ACC112 (cell line): Measurements from ENCODE around the gene NTN4.

ENCODE experiments used
- H2AFZ ChIP-seq: fragments of 200-600 bp; sonication (generic); one replicate; pipeline ENCODE4 v1.6.0; 2017; ENCODE audit warnings: antibody characterized with exemption, low read length; ENCODE audit not compliant: unreplicated experiment
- H3K27ac ChIP-seq: fragments of 200-600 bp; sonication (generic); 2 replicates; pipeline ENCODE4 v1.5.1; 2014; ENCODE audit warnings: low read depth, mild to moderate bottlenecking, antibody characterized with exemption, low read length, moderate library complexity
- H3K27me3 ChIP-seq: fragments of 200-600 bp; sonication (generic); 2 replicates; pipeline ENCODE4 v1.6.1; 2014; ENCODE audit warnings: mild to moderate bottlenecking, antibody characterized with exemption, low read length, moderate library complexity, mixed read lengths; ENCODE audit not compliant: insufficient read depth
- H3K36me3 ChIP-seq: fragments of 200-600 bp; sonication (generic); 2 replicates; pipeline ENCODE4 v1.6.1; 2016; ENCODE audit warnings: mild to moderate bottlenecking, antibody characterized with exemption, low read length, moderate library complexity, mixed read lengths; ENCODE audit not compliant: insufficient read depth
- H3K4me1 ChIP-seq: fragments of 200-600 bp; sonication (generic); one replicate; pipeline ENCODE4 v1.6.1; 2016; ENCODE audit warnings: low read length, mixed read lengths; ENCODE audit not compliant: insufficient read depth, unreplicated experiment, control insufficient read depth
- H3K4me3 ChIP-seq: fragments of 200-600 bp; sonication (generic); 2 replicates; pipeline ENCODE4 v1.5.1; 2014; ENCODE audit warnings: mild to moderate bottlenecking, low read depth, low read length
- H3K79me2 ChIP-seq: fragments of 200-600 bp; sonication (generic); one replicate; pipeline ENCODE4 v1.6.0; 2016; ENCODE audit warnings: low read length; ENCODE audit not compliant: control insufficient read depth, unreplicated experiment, insufficient read depth

Gene NTN4

DNA sequence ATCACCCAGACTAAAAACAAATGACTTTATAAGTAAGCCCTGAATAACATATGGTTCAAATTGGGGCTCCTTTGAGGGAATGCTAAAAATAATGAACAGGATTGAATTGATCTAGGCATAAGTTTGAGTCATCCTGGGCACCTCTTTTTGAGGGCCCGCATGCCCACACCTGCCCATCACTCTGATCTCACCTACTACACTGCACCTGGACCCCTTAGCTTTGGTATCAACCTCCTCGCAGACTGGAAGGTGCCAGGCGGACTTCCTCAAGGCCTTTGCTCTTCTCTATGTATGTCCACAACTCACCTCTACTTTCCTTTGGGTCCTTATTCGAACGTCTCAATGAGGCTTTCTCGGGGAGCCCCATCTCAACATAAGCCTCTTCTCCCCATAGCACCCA lies 17.2 kb downstream of the NTN4 start:
- H3K27ac ChIP-seq: no peak overlapping the region
- H3K79me2 ChIP-seq: no peaks in the 10 kb centered on the region
- H3K36me3 ChIP-seq: no peaks in the 10 kb centered on the region
- no peak overlapping the region for H2AFZ ChIP-seq
- no peak overlapping the region for H3K4me3 ChIP-seq
- H3K27me3 ChIP-seq: no peaks in the 10 kb centered on the region
- peaks cover 9% of the 10 kb centered on the region for H3K4me1 ChIP-seq

DNA sequence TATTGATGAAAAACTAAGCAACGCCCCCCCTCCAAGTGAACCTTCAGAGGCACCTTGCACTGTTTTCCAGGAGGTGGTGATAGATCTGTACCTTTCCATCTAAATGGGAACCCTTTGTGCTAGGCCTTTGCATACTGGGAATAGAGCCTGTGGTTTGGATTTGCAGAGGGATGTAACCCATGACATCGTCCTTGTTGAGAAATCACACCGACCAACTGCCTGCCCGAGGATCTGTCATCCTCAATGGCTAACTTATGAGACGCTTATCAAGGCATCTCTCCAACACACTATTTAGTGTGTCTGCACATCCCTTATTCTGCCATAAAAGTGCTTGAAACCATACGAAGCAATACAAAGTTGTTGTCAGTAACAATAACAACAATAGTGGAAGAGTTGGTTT lies 22.9 kb downstream of the NTN4 start:
- Histone ChIP-seq H3K4me1 (peaks cover 28% of the 10 kb centered on the region), H3K27me3 (no peaks in the 10 kb centered on the region), H3K4me3 (no peak overlapping the region), H3K79me2 (no peaks in the 10 kb centered on the region), H2AFZ (no peak overlapping the region), H3K27ac (no peak overlapping the region), H3K36me3 (no peaks in the 10 kb centered on the region)

DNA sequence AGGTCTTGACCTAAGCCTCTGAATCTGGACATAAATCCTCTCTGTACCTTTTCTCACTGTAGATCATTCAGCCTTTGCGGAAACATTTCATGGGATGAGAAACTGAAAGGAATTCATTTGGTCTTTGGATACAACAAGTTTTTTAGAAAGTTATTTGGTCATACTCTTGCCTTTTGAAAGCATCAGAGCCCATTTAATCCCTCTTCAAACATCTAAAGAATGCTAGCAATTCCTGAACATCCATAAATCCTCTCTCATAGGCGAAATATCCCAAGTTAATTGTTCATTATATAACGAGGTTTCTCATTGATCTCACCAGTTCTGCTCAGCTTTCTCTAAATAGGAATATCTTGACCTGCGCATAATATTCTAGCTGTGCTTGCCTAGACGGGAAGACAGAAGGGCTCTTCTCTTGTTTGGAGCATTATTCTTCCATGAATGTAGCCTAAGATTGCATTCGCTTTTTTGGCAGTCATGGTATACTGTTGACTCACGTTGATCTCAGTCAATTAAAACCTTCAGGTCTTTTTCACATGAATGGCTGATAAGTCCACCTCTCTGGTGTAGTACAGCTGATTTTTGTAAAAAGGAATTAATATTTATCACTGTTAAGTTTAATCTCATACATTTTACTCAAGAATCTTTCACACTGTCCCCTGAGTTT lies 24.1 kb downstream of the NTN4 start:
- no peaks in the 10 kb centered on the region for H3K27me3 ChIP-seq
- no peaks in the 10 kb centered on the region for H3K36me3 ChIP-seq
- no peak overlapping the region for H3K4me3 ChIP-seq
- no peak overlapping the region for H2AFZ ChIP-seq
- H3K27ac ChIP-seq: no peak overlapping the region
- peaks cover 28% of the 10 kb centered on the region for H3K4me1 ChIP-seq
- H3K79me2 ChIP-seq: no peaks in the 10 kb centered on the region

DNA sequence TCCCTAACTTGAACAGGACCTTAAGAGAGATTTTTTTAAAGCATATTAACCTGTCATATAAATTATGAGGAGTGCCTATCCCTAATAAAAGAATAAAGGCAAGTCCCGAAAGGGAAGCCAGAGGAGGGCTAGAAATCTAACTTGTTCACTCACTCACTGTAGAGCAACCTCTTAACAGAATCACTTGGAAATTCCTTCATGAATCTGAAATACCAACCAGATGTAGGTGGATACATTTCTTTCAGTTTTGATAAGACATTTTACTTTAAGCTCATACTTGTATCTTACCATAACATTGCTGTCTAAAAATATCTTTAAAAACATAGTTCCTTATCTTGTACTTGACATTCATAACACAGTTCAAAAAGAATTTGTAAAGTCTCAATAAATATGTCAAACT lies 25.7 kb downstream of the NTN4 start:
- Histone ChIP-seq H3K27ac (0 out of 2 replicates have a peak overlapping the region, but pooled peaks have one; percentile 30), H2AFZ (no peak overlapping the region), H3K36me3 (no peaks in the 10 kb centered on the region), H3K79me2 (no peaks in the 10 kb centered on the region), H3K4me3 (no peak overlapping the region), H3K4me1 (peaks cover 28% of the 10 kb centered on the region), H3K27me3 (no peaks in the 10 kb centered on the region)

DNA sequence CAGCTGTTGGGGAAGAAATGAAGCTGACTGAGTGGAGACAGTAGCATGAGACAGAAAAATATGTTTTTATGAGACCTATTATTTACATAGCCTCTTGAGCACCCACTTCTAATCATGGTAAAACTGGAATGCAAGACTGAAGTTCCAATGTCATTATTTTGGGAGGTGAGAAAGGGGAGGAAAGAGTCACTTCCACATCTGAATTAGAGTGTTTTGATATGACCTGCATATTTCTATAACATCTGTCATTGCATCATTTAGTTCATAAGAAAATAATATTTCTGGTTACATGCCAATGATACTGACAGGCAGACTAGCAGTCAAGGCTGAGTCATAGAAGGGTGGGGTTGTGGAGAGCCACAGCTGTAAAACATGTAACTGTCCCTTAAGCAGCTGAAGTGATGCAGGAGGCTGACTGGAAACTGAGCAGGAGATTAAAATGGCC lies 26.7 kb downstream of the NTN4 start:
- Histone ChIP-seq H3K36me3 (no peaks in the 10 kb centered on the region), H2AFZ (no peak overlapping the region), H3K27ac (peak overlapping the region; percentile 36; the same call in 1 of the 2 replicates), H3K27me3 (no peaks in the 10 kb centered on the region), H3K79me2 (no peaks in the 10 kb centered on the region), H3K4me3 (no peak overlapping the region), H3K4me1 (peaks cover 28% of the 10 kb centered on the region)

DNA sequence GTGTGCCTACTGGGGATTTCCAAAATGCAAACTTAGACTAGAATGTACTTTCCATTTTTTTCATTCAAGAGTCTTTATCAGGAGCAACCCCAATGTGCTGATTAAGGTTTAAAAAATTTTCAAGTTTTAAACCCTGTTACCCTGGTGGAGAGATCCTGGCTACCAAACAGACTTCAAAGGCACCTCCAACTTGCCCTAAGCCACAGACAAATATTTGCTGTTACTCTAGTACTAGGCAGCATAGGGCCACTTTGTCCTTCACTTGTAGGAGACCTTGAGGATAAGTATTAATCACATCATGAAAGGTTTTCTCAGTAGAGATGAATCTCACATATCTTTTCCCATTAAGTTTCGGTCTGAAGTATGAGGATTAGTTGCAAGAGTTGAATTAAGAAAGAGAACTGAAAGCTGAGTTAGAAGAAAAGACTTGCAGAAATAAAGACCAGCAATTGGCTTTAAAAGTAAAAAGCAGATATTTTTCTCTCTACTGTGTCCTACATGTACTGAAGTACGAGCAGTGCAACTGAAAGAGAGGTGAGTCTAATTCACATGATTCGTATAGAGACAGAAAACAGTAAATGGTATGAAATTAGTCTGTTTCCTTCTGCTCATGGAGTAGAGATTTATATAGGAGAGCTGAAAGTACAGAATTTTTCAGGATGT lies 28.3 kb downstream of the NTN4 start:
- no peak overlapping the region for H3K4me3 ChIP-seq
- H3K4me1 ChIP-seq: peaks cover 23% of the 10 kb centered on the region
- H3K79me2 ChIP-seq: no peaks in the 10 kb centered on the region
- H3K27ac ChIP-seq: no peak overlapping the region
- no peaks in the 10 kb centered on the region for H3K36me3 ChIP-seq
- H2AFZ ChIP-seq: no peak overlapping the region
- no peaks in the 10 kb centered on the region for H3K27me3 ChIP-seq

DNA sequence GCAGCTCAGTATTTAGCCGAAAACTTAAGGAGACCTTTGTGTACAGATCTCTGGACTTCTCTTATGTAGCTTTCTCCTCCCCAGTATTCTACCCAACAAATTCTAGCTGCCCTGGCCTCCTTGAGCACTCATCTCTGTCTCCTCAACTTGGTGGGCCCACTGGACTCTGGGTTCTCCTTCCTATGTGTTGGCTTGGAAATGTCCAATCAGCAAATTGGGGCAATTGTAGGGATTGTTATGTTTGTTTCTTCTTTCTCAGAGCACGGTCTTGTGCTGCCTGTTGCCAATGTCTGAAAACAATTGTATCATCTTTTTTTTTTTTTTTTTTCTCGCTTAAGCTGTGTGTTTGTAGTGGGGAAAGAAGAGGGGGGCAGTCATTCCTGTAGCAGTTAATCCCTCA lies 30.2 kb downstream of the NTN4 start:
- Histone ChIP-seq H3K4me3 (no peak overlapping the region), H3K79me2 (no peaks in the 10 kb centered on the region), H3K27ac (no peak overlapping the region), H3K27me3 (no peaks in the 10 kb centered on the region), H2AFZ (no peak overlapping the region), H3K36me3 (no peaks in the 10 kb centered on the region), H3K4me1 (peaks cover 23% of the 10 kb centered on the region)

DNA sequence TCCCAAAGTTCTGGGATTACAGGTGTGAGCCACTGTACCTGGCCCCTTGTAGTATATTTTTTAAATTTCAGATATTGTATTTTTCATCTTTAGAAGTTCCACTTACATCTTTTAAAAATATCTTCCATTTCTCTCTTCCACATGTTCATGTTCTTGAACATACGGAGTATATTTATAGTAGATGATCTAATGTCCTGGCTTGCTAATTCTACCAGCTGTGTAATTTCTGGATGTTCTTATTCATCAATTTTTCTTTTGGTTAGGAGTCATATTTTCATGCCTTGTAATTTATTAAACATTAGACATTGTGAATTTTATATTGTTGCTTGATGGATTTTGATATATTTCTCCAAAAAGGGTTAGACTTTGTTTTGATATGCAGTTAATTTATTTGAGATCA lies 30.8 kb downstream of the NTN4 start:
- Histone ChIP-seq H3K36me3 (no peaks in the 10 kb centered on the region), H2AFZ (no peak overlapping the region), H3K79me2 (no peaks in the 10 kb centered on the region), H3K4me3 (no peak overlapping the region), H3K27ac (no peak overlapping the region), H3K4me1 (peaks cover 17% of the 10 kb centered on the region), H3K27me3 (no peaks in the 10 kb centered on the region)

DNA sequence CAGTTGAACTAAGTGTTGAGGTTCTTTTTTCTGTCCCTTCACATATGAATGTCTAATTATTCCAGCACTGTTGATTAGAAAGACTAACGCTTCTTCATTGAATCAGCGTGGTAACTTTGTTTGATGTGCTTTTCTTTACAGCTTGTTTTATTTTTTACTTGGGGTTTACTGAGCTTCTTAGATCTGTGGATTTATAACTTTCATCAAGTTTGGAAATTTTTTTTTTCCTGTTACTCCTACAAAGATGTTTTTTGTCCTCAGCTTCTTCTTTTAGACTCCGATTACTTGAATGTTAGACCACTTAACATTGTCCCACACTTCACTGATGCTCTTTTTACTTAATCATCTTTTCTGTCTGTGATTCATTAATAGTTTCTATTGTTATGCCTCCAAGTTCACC lies 31.5 kb downstream of the NTN4 start:
- no peaks in the 10 kb centered on the region for H3K36me3 ChIP-seq
- H3K27ac ChIP-seq: no peak overlapping the region
- H3K4me3 ChIP-seq: no peak overlapping the region
- H3K27me3 ChIP-seq: no peaks in the 10 kb centered on the region
- H3K4me1 ChIP-seq: peaks cover 10% of the 10 kb centered on the region
- no peaks in the 10 kb centered on the region for H3K79me2 ChIP-seq
- no peak overlapping the region for H2AFZ ChIP-seq

DNA sequence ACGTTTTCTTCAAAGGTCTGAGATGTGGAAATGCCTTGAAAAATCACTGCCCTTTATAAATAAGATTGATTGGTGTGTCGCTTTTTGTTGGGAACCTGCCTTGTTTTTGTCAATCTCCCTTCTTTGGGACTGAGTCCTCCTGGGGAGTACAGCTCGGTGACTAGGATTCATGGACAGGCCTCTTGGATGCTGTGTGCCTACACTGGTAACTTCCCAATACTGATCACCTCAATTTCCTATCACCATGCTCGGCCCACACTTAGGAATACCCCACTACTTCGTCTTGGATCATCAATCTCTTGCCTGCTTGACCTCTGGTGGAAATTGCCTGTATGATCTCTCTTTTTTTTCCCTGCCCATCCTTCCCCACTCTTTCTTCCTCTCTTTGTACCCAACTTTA lies 34.2 kb downstream of the NTN4 start:
- Histone ChIP-seq H3K27me3 (no peaks in the 10 kb centered on the region), H3K36me3 (no peaks in the 10 kb centered on the region), H2AFZ (no peak overlapping the region), H3K4me1 (no peaks in the 10 kb centered on the region), H3K4me3 (no peak overlapping the region), H3K27ac (no peak overlapping the region), H3K79me2 (no peaks in the 10 kb centered on the region)

DNA sequence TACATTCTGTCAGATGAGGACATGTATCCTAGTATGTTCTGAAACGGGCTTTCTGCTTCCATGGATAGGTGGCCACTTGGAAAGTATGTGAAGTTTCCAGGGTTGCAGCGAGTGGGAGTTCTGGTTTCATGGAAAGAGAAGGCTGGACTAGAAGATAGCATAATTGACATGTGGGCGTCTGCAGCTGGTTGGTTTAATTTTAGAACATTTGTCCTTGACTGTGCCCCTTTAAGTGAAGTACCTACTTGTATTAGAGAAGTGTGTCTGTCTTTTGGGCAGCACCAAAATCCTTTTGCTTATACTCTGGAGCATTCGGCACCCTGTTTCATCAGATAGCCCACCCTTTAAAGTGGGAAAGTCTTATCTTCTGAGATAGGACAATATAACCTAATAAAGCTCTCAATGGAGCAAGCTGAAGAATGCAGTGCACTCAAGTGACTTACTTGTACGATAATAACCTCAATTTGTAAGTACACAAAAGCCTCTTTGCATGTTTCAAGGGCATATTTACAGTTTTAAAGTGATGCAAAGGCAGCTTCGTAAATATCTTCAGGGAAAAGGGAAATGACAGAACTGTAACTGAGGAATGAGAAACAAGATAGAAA lies 35.2 kb downstream of the NTN4 start:
- Histone ChIP-seq H3K4me3 (no peak overlapping the region), H3K4me1 (no peaks in the 10 kb centered on the region), H3K36me3 (no peaks in the 10 kb centered on the region), H3K79me2 (no peaks in the 10 kb centered on the region), H3K27ac (no peak overlapping the region), H3K27me3 (no peaks in the 10 kb centered on the region), H2AFZ (no peak overlapping the region)
